GM19193 (cell line): ENCODE results near the gene LACTB.

Experiments
- POLR2A ChIP-seq: IDR thresholded peaks from 4 replicates; pipeline ENCODE4 v1.6.1; 2011; ENCODE audit not compliant: insufficient read depth, insufficient read length; ENCODE audit errors: extremely low read depth

The LACTB gene

GRCh38 chr15:63121382-63122001, at the start of gene LACTB:
TSS of gene LACTB (plus strand) at chr15:63121861. CDS start at chr15:63121872, 11 bp downstream.
- peak; percentile 52 for TF ChIP-seq POLR2A

- no peak for TF ChIP-seq POLR2A
Observed at GRCh38 chr15:63072023-63072650, 49.5 kb upstream of the LACTB start.

GRCh38 chr15:63072809-63073277, 48.8 kb upstream of the LACTB start:
- TF ChIP-seq POLR2A: no peak

GRCh38 chr15:63073497-63074172, 48.0 kb upstream of the LACTB start:
- no peak for TF ChIP-seq POLR2A

GRCh38 chr15:63075015-63075983, 46.4 kb upstream of the LACTB start:
- TF ChIP-seq POLR2A: no peak

- no peak for TF ChIP-seq POLR2A
Observed at GRCh38 chr15:63075984-63076713, 45.5 kb upstream of the LACTB start.

DNA sequence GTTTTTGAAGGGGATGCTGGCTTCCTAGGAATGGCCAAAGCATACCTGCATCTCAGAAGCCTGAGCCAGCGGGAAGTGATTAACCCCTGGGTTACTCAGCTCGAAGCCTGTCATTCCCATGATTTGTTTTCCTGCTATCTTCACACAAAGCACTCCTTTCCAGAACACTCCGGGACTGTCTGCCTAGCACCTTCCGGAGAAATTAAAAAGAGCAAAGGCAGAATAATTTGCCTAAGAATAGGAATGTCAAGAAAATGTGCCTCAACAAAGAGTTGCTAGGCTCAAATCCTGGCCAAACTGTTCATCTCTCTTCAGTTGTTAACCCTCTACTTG, 45.0 kb upstream of the LACTB start:
- TF ChIP-seq POLR2A: no peak

DNA sequence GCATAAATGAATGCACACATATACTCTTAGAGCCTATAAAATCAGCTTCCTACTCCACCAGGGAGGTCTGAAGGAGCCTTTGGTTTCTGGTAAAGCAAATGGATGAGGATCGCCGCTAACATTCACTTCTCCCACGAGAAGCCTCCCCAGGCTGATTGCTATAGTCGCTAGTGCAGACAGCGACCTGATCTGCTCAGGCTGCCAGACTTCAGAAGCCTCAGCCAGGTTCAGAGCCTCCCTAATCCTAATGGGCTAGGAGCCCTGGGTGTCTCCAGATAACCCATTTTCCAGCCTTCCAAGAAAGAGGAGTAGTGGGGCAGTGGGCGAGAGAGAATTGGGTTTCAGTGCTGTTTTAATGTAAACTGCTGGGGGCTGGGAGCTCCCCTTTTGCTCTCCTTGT, 43.7 kb upstream of the LACTB start:
- no peak for TF ChIP-seq POLR2A

- no peak for TF ChIP-seq POLR2A
Observed at GRCh38 chr15:63079947-63080626, 41.6 kb upstream of the LACTB start.

- no peak for TF ChIP-seq POLR2A
Observed at GRCh38 chr15:63080634-63081250, 40.9 kb upstream of the LACTB start.

DNA sequence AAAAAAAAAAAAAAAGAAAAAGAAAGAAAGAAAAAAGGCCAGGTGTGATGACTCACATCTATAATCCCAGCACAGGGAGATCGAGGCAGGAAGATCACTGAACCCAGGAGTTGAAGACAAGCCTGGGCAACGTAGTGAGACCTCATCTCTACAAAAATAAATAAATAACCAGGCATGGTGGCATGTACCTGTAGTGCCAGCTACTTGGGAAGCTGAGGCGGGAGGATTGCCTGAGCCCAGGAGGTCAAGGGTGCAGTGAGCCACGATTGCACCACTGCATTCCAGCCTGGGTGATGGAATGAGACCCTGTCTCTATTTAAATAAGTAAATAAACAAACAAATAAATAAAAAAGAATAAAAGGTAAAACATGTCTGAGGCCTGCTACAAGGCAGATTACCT, 39.3 kb upstream of the LACTB start:
- TF ChIP-seq POLR2A: no peak

GRCh38 chr15:63083044-63083443, 38.6 kb upstream of the LACTB start:
- no peak for TF ChIP-seq POLR2A

GRCh38 chr15:63083541-63083940, 38.1 kb upstream of the LACTB start:
- no peak for TF ChIP-seq POLR2A
